WTC11 (cell line): Measurements from ENCODE around the gene LHFPL6. TPM values are rescaled to one million over a fixed set of nuclear protein-coding genes. Genes with fewer than 3 reads are reported as not detected.

ENCODE experiments used
- ATAC-seq: fragments of 200-7000 bp; cut with Tn5 transposase; 2 replicates; pipeline ENCODE4 v1.10.0; 2021; ENCODE audit warnings: mild to moderate bottlenecking, moderate library complexity
- CTCF ChIA-PET: fragments of 300-600 bp; sonication (Branson Sonifier 250); formaldehyde crosslinking; loops from one replicate; lab custom pipeline; 2021; ENCODE audit warnings: antibody characterized with exemption; lab: Charles Lee
- POLR2A ChIA-PET: fragments of 350-600 bp; sonication (Branson Sonifier 250); formaldehyde crosslinking; loops from one replicate; lab custom pipeline; 2021; ENCODE audit warnings: antibody characterized with exemption; lab: Charles Lee
- DNase-seq: peaks from one replicate; pipeline ENCODE4 v3.0.0; 2021; ENCODE audit warnings: low spot score
- H3K27ac Mint-ChIP-seq: 2 replicates; pipeline ENCODE4 v1.8.0; 2021; ENCODE audit warnings: mixed read lengths
- H3K27me3 Mint-ChIP-seq: 2 replicates; pipeline ENCODE4 v1.8.0; 2021; ENCODE audit warnings: low read depth, mild to moderate bottlenecking, moderate library complexity, mixed read lengths
- H3K36me3 Mint-ChIP-seq: 2 replicates; pipeline ENCODE4 v1.8.0; 2021; ENCODE audit warnings: mixed read lengths
- H3K4me1 Mint-ChIP-seq: 2 replicates; pipeline ENCODE4 v1.8.0; 2022; ENCODE audit warnings: mixed read lengths
- H3K4me3 Mint-ChIP-seq: 2 replicates; pipeline ENCODE4 v1.8.0; 2021; ENCODE audit warnings: mild to moderate bottlenecking, moderate library complexity, mixed read lengths
- H3K9me3 Mint-ChIP-seq: 2 replicates; pipeline ENCODE4 v1.8.0; 2021; ENCODE audit warnings: mixed read lengths
- ELF4 ChIP-seq: sonication (generic); formaldehyde crosslinking; IDR thresholded peaks from 2 replicates; pipeline ENCODE4 v1.8.1; 2022; ENCODE audit warnings: low read depth, mild to moderate bottlenecking, moderate library complexity, missing genetic modification reagents
- FOXJ3 ChIP-seq: sonication (generic); formaldehyde crosslinking; IDR thresholded peaks from 2 replicates; pipeline ENCODE4 v1.9.0; 2021; ENCODE audit warnings: missing genetic modification reagents, mild to moderate bottlenecking, borderline replicate concordance
- GTF2I ChIP-seq: fragments of 250-450 bp; sonication (Bioruptor Pico); conservative IDR thresholded peaks from 2 replicates; pipeline ENCODE4 v1.4.0; 2021; ENCODE audit warnings: mild to moderate bottlenecking
- HMGA2 ChIP-seq: fragments of 250-450 bp; sonication (Bioruptor Pico); IDR thresholded peaks from 2 replicates; pipeline ENCODE4 v1.4.0; 2021; ENCODE audit warnings: mild to moderate bottlenecking, moderate library complexity
- IRF2 ChIP-seq: sonication (generic); formaldehyde crosslinking; IDR thresholded peaks from 2 replicates; pipeline ENCODE4 v1.8.0; 2022; ENCODE audit warnings: low read depth, missing genetic modification reagents, borderline replicate concordance
- NFE2L1 ChIP-seq: sonication (generic); formaldehyde crosslinking; IDR thresholded peaks from 2 replicates; pipeline ENCODE4 v1.8.1; 2023; ENCODE audit warnings: missing genetic modification reagents
- NR2C2 ChIP-seq: sonication (generic); formaldehyde crosslinking; IDR thresholded peaks from 2 replicates; pipeline ENCODE4 v1.8.0; 2022; ENCODE audit warnings: mild to moderate bottlenecking, missing genetic modification reagents
- SP1 ChIP-seq: sonication (generic); formaldehyde crosslinking; conservative IDR thresholded peaks from 2 replicates; pipeline ENCODE4 v1.8.1; 2022; ENCODE audit warnings: missing genetic modification reagents
- ZNF396 ChIP-seq: fragments of 250-450 bp; sonication (Bioruptor Pico); IDR thresholded peaks from 2 replicates; pipeline ENCODE4 v1.8.0; 2021; ENCODE audit warnings: mild to moderate bottlenecking, moderate library complexity, borderline replicate concordance
- total RNA-seq: library from RNA; stranded (reverse); gene quantifications from 3 replicates; pipeline ENCODE4 v1.2.3, GENCODE V29; 2021
- TF ChIP-seq, protein P1 (sequence below): sonication (generic); formaldehyde crosslinking; IDR thresholded peaks from 2 replicates; pipeline ENCODE4 v1.8.1; 2023; ENCODE audit warnings: mild to moderate bottlenecking, moderate library complexity, missing genetic modification reagents
- TF ChIP-seq, protein P2 (sequence below): sonication (generic); formaldehyde crosslinking; IDR thresholded peaks from 2 replicates; pipeline ENCODE4 v1.8.1; 2022; ENCODE audit warnings: low read depth, mild to moderate bottlenecking, moderate library complexity, missing genetic modification reagents, borderline replicate concordance
- TF ChIP-seq, protein P3 (sequence below): sonication (generic); formaldehyde crosslinking; IDR thresholded peaks from 2 replicates; pipeline ENCODE4 v1.8.0; 2022; ENCODE audit warnings: mild to moderate bottlenecking, missing genetic modification reagents
- TF ChIP-seq, protein P4 (sequence below): sonication (generic); formaldehyde crosslinking; conservative IDR thresholded peaks from 2 replicates; pipeline ENCODE4 v1.8.1; 2022; ENCODE audit warnings: mild to moderate bottlenecking, missing genetic modification reagents
- TF ChIP-seq, protein P5 (sequence below): sonication (generic); formaldehyde crosslinking; IDR thresholded peaks from 2 replicates; pipeline ENCODE4 v1.8.1; 2023; ENCODE audit warnings: mild to moderate bottlenecking, missing genetic modification reagents, moderate library complexity
- TF ChIP-seq, protein P6 (sequence below): sonication (generic); formaldehyde crosslinking; IDR thresholded peaks from 2 replicates; pipeline ENCODE4 v1.8.1; 2022; ENCODE audit warnings: low read depth, missing genetic modification reagents, borderline replicate concordance
- TF ChIP-seq, protein P7 (sequence below): fragments of 250-450 bp; sonication (Bioruptor Pico); IDR thresholded peaks from 2 replicates; pipeline ENCODE4 v1.9.0; 2021; ENCODE audit warnings: mild to moderate bottlenecking
- TF ChIP-seq, protein P8 (sequence below): sonication (generic); formaldehyde crosslinking; IDR thresholded peaks from 2 replicates; pipeline ENCODE4 v1.8.0; 2022; ENCODE audit warnings: mild to moderate bottlenecking, missing genetic modification reagents

LHFPL6 gene
- total RNA-seq, 1 experiment from 2014 or later: 4.5 TPM

DNA sequence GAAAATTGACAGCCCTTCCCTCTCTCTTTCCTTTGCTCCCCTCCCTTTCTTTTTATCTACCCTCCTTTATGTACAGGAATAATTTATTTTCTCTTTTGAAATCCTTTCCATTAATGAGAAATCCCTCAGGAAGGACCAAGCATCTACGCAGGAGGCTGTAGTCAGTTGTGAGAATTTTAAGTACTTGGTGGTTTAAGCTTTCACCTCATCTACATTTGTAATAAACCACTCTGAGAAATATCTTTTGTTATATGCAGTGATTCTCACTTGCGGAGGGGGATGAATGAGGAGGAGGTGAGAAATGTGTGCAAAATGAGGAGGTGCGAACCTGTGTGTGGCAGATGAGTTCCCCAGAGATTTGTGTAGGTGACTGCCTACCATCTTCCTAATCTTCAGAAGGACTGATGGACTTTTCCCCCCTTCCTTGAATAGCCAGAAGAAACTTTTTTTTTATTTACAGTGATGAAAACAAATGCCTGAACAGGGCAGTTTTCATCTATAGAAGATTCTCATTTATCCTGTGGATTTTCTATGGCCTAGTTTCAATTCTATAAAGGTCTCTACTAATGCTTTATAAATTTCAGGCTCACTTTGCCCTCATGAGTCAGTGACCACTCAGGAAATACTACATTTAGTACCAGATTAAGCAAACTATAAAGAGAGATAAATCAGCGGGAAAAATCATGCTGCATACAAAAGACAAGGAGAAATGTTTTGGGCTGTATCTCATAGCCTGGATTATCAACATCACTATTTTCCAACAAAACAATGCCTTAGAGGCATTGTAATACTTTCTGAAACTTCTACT lies 118.3 kb downstream of the LHFPL6 start:
- Mint-ChIP-seq H3K27me3 (peaks cover 7% of the 10 kb centered on the region), H3K4me1 (peaks cover 67% of the 10 kb centered on the region), H3K9me3 (no peaks in the 10 kb centered on the region), H3K27ac (no peak overlapping the region), H3K4me3 (no peak overlapping the region), H3K36me3 (no peaks in the 10 kb centered on the region)
- TF ChIP-seq NR2C2 (CRISPR knock-in tag) (no peak), NFE2L1 (CRISPR knock-in tag) (no peak), FOXJ3 (CRISPR knock-in tag) (no peak)
- TF ChIP-seq, protein P1, sequence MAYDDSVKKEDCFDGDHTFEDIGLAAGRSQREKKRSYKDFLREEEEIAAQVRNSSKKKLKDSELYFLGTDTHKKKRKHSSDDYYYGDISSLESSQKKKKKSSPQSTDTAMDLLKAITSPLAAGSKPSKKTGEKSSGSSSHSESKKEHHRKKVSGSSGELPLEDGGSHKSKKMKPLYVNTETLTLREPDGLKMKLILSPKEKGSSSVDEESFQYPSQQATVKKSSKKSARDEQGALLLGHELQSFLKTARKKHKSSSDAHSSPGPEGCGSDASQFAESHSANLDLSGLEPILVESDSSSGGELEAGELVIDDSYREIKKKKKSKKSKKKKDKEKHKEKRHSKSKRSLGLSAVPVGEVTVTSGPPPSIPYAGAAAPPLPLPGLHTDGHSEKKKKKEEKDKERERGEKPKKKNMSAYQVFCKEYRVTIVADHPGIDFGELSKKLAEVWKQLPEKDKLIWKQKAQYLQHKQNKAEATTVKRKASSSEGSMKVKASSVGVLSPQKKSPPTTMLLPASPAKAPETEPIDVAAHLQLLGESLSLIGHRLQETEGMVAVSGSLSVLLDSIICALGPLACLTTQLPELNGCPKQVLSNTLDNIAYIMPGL (CRISPR knock-in tag): no peak
- TF ChIP-seq, protein P2, sequence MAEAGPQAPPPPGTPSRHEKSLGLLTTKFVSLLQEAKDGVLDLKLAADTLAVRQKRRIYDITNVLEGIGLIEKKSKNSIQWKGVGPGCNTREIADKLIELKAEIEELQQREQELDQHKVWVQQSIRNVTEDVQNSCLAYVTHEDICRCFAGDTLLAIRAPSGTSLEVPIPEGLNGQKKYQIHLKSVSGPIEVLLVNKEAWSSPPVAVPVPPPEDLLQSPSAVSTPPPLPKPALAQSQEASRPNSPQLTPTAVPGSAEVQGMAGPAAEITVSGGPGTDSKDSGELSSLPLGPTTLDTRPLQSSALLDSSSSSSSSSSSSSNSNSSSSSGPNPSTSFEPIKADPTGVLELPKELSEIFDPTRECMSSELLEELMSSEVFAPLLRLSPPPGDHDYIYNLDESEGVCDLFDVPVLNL (CRISPR knock-in tag): no peak
- TF ChIP-seq, protein P3, sequence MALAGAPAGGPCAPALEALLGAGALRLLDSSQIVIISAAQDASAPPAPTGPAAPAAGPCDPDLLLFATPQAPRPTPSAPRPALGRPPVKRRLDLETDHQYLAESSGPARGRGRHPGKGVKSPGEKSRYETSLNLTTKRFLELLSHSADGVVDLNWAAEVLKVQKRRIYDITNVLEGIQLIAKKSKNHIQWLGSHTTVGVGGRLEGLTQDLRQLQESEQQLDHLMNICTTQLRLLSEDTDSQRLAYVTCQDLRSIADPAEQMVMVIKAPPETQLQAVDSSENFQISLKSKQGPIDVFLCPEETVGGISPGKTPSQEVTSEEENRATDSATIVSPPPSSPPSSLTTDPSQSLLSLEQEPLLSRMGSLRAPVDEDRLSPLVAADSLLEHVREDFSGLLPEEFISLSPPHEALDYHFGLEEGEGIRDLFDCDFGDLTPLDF (CRISPR knock-in tag): no peak
- ChIA-PET POLR2A (no interaction called here), CTCF (no interaction called here)
- DNase-seq: no peak
- no peak for ATAC-seq

DNA sequence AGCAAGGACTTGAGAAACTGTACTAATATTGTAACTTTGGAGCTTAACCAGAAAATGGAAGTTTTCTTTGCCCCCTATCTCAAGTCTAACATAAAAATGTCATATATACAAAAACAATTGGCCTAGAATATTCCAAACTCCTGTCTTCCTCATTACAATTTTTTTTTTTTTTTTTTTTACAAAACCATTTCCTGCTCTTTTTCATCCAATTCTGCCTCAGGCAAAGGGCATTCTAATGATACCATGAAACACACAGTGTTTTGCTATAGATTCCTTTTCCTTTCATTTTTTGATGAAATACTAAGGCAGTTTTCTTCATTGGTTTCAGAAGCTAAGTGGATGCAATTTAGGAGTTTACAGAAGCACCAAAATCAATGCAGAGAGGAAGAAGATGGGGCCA lies 119.7 kb downstream of the LHFPL6 start:
- Mint-ChIP-seq H3K27ac (peak overlapping the region; percentile 76; the same call in 1 of the 2 replicates), H3K9me3 (no peaks in the 10 kb centered on the region), H3K4me3 (no peak overlapping the region), H3K36me3 (no peaks in the 10 kb centered on the region), H3K4me1 (peaks cover 56% of the 10 kb centered on the region), H3K27me3 (no peaks in the 10 kb centered on the region)
- DNase-seq (no peak), ATAC-seq (no peak)
- TF ChIP-seq, protein P4, sequence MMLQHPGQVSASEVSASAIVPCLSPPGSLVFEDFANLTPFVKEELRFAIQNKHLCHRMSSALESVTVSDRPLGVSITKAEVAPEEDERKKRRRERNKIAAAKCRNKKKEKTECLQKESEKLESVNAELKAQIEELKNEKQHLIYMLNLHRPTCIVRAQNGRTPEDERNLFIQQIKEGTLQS (CRISPR knock-in tag): no peak
- TF ChIP-seq, protein P5, sequence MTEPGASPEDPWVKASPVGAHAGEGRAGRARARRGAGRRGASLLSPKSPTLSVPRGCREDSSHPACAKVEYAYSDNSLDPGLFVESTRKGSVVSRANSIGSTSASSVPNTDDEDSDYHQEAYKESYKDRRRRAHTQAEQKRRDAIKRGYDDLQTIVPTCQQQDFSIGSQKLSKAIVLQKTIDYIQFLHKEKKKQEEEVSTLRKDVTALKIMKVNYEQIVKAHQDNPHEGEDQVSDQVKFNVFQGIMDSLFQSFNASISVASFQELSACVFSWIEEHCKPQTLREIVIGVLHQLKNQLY (CRISPR knock-in tag): no peak
- TF ChIP-seq ZNF396: no peak
- no peak for TF ChIP-seq SP1
- TF ChIP-seq ELF4 (CRISPR knock-in tag): no peak
- TF ChIP-seq GTF2I (CRISPR knock-in tag): no peak
- no peak for TF ChIP-seq HMGA2 (CRISPR knock-in tag)
- TF ChIP-seq, protein P6, sequence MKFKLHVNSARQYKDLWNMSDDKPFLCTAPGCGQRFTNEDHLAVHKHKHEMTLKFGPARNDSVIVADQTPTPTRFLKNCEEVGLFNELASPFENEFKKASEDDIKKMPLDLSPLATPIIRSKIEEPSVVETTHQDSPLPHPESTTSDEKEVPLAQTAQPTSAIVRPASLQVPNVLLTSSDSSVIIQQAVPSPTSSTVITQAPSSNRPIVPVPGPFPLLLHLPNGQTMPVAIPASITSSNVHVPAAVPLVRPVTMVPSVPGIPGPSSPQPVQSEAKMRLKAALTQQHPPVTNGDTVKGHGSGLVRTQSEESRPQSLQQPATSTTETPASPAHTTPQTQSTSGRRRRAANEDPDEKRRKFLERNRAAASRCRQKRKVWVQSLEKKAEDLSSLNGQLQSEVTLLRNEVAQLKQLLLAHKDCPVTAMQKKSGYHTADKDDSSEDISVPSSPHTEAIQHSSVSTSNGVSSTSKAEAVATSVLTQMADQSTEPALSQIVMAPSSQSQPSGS (CRISPR knock-in tag): no peak
- TF ChIP-seq, protein P7, sequence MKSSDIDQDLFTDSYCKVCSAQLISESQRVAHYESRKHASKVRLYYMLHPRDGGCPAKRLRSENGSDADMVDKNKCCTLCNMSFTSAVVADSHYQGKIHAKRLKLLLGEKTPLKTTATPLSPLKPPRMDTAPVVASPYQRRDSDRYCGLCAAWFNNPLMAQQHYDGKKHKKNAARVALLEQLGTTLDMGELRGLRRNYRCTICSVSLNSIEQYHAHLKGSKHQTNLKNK: no peak
- TF ChIP-seq IRF2 (CRISPR knock-in tag): no peak
- TF ChIP-seq, protein P8, sequence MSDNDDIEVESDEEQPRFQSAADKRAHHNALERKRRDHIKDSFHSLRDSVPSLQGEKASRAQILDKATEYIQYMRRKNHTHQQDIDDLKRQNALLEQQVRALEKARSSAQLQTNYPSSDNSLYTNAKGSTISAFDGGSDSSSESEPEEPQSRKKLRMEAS (CRISPR knock-in tag): no peak
- ChIA-PET CTCF (interaction anchor here (0.7 to 0.8 kb wide), 2 partner anchors 78 to 133 kb away, joined by 3 read pairs; no protein-coding TSS in a partner anchor), POLR2A (interaction anchor here (0.7 kb wide), 1 partner anchor 98 kb away, joined by 4 read pairs; no protein-coding TSS in a partner anchor)
